Stimulated activated CD8-positive, alpha-beta memory T cell treated with anti-CD3 and anti-CD28 coated beads, Interleukin-15, amount 100 ng/mL, for 1 hour (primary cell): ENCODE measurements around the gene SFTPB.
A peak's percentile ranks its signal among the peaks of the same experiment; 100 is the strongest.

Source experiments
- DNase-seq: peaks from one replicate; pipeline ENCODE4 v3.0.0-alpha.2; 2020; ENCODE audit warnings: low read depth

Gene SFTPB

DNA sequence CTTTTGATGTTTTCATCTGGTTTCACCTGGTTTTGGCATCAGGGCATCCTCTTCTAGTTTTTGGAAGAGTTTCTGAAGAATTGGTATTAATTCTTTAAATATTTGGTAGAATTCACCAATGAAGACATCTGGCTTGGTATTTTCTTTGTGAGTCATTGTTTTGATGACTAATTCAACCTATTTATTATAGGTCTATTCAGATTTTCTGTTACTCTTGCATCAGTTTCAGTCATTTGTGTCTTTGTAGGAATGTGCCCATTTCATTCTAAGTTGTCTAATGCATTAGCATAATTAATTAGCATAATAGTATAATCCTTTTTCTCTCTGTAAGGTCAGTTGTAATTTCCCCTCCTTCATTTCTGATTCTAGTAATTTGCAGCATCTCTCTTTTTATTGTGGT lies 34.2 kb upstream of the SFTPB start:
- no peak for DNase-seq

DNA sequence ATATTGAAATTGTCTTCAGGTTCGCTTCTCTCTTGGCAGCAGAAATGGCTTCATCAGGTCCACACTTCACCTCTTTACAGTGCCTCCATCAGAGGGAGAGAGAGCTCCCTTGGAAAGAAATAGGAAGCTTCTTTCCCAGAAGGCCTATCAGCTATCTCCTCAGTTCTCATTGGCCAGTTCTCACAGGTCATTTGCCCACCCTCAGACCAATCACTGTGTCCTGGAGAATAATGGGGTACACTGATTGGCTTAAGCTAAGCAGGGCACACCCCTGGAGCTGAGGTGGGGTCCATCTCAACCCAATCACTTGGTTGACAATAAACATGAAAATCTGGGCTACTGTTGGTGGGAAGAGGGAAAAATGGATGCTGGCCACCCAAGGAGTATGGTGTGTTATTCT lies 31.3 kb upstream of the SFTPB start:
- DNase-seq, result no peak

DNA sequence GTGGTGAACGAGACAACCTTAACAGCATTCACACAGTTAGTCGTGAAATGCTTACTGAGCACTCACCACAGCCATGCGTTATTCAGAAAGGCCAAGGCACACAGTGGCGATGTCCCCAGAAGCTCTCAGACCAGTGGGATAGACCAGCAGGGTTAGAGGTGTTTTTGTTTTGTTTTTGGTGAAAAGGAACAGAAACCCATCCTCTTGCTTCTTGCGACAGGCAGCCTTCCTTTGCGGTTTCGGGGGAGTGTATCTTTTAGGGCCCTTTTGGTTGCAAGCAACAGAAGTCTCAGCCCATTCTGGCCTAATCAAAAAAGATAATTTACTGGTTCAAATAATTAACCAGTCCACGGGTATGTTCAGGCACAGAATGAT lies 30.9 kb upstream of the SFTPB start:
- no peak for DNase-seq

- no peak for DNase-seq
Observed at GRCh38 chr2:85698184-85698879, 30.3 kb upstream of the SFTPB start.

DNA sequence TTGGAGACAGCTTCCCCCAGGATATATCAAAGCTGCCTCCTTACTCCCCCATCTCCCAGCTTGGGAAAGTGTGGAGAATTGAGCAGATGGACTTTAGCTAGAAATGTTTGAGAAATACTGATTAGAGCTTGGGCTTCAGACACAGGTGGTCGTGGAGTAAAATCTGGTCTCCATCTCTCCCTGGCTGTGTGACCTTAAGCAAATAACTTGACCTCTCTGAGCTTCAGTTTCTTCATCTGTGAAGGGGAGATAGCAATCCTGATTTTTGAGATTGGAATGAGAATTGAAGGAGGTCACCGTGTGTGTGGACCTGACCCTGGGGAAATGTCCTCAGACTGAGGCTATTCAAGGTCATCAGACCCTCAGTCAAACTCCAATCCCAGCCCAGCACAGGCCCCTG lies 29.7 kb upstream of the SFTPB start:
- DNase-seq, result no peak

GRCh38 chr2:85697096-85697495 lies 29.1 kb upstream of the SFTPB start:
- DNase-seq, result no peak

DNA sequence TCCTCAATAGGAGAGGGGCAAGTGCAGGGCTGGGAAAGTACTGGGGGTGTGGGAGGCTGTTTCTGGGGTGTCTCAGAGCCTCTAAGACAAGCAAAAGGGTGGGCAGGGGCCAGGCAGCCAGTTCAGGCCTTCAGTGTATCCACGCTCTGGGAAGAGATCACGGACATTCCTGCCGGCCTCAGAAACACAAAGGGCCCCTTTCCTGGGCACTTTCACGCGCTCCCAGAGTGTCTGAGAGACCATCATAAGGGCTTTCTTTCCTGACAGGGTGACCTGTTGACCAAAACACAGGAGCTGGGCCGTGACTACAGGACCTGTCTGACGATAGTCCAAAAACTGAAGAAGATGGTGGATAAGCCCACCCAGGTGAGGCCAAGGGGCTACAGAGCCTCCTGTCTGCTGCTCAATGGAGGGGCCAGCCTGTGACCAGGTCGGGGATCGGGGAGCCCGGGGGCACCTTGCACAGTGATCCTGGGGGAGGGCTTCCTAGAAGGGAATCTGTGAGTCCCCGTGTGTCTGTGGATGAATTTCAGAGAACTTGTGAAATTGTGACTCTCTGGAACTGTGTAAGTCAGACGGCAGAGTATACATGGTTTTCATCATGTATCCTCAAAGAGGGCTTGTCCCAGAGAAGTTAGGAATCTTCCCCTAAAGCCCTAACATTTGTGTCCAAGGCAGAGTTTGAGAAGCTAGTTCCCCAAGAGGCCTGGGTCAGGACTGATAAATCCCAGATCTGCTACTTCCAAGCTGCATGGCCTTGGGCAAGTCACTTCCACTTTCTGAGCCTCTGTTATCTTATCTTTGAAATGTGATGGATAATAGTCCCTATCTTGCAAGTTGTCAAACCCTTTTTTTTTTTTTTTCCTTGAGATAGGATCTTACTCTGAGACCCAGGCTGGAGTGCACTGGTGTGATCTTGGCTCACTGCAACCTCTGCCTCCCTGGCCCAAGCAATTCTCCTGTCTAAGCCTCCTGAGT lies 28.0 kb upstream of the SFTPB start:
- DNase-seq, result no peak

- no peak for DNase-seq
Observed at GRCh38 chr2:85695121-85695520, 27.1 kb upstream of the SFTPB start.

DNA sequence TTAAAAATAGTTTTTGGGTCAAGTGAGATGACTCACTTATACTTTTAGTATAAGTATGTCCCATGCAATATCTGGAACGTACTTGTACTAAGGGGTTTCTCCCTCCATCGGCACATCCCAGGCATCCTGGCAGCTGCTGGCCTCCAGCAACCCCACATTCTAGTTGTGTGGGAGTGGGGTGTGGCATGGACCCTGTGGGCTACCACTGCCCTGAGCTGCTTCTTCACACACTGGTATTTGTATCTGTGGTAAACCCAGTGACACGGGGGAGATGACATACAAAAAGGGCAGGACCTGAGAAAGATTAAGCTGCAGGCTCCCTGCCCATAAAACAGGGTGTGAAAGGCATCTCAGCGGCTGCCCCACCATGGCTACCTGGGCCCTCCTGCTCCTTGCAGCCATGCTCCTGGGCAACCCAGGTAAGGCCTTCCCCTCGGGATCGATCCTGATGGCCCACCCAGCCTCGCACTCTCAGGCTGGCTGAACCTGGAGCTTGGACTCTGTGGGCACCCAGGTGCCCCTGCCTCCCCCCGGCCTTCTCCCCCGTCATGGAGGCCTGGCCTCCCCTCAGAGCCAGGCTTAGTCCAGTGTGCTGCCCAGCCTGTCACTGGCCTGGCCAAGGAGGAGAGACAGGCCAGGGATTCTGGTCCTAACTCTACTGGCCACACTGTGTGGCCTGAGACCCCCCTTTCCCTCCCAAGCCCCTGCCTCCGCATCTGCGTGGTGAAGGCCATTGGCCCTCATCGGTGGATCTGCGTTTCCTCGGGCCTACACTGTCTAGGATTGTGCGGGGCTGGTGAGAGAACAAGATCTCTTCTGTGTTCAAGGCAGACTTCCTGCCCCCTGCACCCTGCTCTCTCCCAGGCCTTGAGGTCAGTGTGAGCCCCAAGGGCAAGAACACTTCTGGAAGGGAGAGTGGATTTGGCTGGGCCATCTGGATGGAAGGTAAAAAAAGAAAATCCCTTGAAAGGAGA lies 26.3 kb upstream of the SFTPB start, which contains the start of gene GNLY:
TSS of gene GNLY (plus strand) at position 307 of the 974 bp plus-strand sequence. CDS start at position 368, 61 bp downstream.
- DNase-seq, result no peak

DNA sequence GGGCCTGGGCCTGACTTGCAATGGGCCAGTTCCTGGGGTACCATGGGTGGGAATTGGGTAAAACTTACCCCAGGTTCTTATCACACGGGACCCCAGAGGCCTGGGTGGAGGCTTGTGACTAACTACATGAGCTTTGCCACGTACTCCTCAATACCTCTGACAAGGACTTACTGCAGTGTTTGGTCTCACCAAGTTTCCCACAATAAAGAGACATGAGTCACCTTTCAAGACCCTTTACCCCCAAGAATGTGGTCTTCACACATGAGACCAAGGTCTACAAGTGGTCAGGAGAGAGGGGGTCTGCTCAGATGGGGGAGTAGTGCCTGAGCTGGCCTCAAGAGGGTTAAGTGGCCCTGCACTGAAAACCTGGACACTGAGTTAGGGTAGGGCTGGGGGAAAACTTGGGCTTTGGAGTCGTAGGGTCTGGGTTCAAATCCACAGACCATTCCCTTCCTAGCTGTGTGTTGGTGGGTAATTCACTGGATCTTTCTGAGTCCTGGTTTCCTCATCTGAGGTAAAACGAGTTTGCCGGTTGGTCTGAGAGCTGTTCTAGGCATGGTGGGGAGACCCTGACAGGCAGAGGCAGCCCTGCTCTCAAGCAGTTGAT lies 24.1 kb upstream of the SFTPB start:
- no peak for DNase-seq

GRCh38 chr2:85690932-85691331 lies 22.9 kb upstream of the SFTPB start:
- no peak for DNase-seq

- no peak for DNase-seq
Observed at GRCh38 chr2:85684806-85685205, 16.8 kb upstream of the SFTPB start.

GRCh38 chr2:85684380-85684779 lies 16.4 kb upstream of the SFTPB start:
- no peak for DNase-seq

DNA sequence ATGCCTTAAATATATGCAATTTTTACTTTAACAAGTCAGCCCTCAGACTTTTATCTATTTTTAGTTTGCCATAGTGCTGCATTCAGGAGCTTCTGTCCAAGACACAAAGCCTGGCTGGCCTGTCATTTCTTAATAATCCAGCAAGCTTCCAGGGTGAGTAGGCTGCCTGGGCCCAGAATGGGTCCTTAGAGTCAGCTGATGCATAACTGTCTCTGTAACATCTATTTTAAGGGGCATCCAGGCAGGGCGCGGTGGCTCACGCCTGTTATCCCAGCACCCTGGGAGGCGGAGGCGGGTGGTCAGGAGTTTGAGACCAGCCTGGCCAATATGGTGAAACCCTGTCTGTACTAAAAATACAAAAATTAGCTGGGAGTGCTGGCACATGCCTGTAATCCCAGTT lies 14.4 kb upstream of the SFTPB start:
- DNase-seq, result no peak

DNA sequence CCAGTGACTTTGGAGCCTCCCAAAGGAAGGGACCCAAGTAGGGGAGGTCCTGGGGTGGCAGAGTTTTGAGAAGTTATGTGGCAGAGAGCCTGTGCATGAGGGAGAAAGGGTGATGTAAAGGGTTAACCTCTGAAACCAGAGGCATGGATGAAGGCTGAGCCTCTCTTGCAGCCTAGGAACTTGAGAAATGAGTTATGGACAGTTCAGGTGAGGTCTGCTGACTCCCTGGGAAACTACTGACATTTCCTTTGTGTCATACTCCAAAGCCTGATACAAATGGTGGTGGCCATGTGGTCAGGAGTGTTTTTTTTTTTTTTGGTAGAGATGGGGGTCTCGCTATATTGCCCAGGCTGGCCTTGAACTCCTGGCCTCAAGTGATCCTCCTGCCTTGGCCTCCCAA lies 13.8 kb upstream of the SFTPB start:
- no peak for DNase-seq

DNA sequence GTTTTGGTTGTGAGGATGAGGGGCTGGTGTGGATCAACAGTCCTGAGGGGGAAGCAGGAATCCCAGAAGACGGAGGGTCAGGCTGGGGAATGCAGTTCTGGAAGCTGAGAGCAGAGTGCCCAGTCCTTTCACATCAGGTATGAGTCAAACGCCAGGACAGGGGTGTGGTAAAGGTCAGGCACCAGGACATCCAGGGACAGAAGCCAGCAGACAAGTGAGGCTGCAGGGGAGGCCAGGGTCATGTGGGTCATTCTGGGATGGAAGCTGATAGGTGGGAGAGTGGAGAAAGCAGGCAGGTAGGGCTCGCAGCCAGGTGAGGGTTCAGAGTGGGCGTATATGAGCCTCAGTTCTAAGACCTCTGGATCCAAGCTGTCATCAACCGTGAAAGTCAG lies 13.4 kb upstream of the SFTPB start:
- no peak for DNase-seq

DNA sequence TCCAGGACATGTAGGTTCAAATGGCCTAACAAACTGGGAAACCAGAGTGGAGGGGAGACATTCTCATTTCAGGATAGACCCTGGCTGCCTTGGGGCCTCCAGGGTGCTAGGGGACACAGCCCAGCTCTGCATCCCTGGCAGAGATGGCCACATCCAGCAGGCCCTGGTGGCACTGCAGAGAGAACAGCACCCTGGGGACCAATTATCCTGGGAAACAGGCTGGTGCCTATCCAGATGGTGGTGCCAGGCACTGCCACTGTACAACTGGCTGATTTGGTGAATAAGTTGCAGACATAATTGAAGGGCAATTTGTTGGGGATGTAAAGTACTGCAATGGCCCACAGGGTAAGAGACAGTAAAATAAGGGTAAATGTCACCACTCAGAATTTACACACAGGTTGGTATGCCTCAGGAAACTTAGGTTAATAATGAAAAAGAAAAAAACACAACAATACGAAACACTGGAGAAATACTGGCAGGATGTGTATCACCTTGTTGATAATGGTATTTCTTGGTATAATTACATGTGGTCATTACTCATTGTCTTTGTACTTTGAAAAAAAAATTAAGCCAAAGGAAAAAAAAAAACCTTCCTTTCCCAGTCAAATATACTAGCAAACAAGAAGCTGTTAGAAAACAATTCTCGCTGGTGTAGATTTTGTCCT lies 12.8 kb upstream of the SFTPB start:
- no peak for DNase-seq

- peak; percentile 51 for DNase-seq
Observed at GRCh38 chr2:85678794-85679672, 11.0 kb upstream of the SFTPB start.

DNA sequence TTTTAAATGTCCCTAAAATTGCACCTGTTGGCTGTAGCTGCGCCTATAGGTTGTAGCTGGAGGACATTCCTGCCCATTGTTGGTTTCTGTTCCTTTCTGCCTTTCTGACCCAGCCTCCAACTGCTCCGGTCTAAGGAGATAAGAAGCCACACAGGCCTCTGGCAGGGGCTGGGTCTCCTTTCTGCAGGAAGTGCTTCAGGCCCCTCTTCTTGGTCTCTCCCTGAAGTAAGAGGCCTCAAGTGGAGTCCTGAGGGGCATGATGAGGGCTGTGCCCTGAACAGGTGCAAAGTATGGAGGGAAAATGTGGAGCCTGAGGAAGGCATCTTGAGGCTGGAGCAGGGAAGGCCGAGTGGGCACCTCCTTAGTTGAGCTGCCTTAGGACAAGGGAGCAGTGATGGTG lies 10.4 kb upstream of the SFTPB start:
- no peak for DNase-seq
